Adrenal gland (tissue), 12 donors: Measurements from ENCODE around the gene TLCD3A. TPM values are rescaled to one million over a fixed set of nuclear protein-coding genes. Genes with fewer than 3 reads are reported as not detected.

Experiments used
- DNase-seq, 7 donors: peaks; one replicate each; pipeline ENCODE4 v3.0.0-alpha.2; 2019 to 2020
- H3K27ac ChIP-seq, 5 donors: fragments of 200-600 bp; sonication (generic) in 4 of 5; 1 replicate in 3 of 5; 2 replicates in 2 of 5; pipeline versions ENCODE4 v1.5.1 to v1.8.0; 2016 to 2020; ENCODE audit warnings: mild to moderate bottlenecking in 1 of 5
- H3K27me3 ChIP-seq: fragments of 200-600 bp; 2 replicates; pipeline ENCODE4 v1.8.0; 2021
- H3K36me3 ChIP-seq, 2 donors: fragments of 200-600 bp; replicated peaks in 1 of 2; 1 replicate in 1 of 2; 2 replicates in 1 of 2; pipeline versions ENCODE4 v1.5.1 to v1.8.0; 2018 to 2022
- H3K4me1 ChIP-seq, 2 donors: fragments of 200-600 bp; replicated peaks in 1 of 2; 1 replicate in 1 of 2; 2 replicates in 1 of 2; pipeline versions ENCODE4 v1.5.1 to v1.8.0; 2018 to 2021
- H3K4me3 ChIP-seq, 4 donors: fragments of 200-600 bp; sonication (generic) in 3 of 4; one replicate each; pipeline ENCODE4 v1.5.1; 2016 to 2018
- H3K9me3 ChIP-seq, 3 donors: fragments of 200-600 bp; sonication (generic) in 1 of 3; replicated peaks in 1 of 3; 1 replicate in 2 of 3; 2 replicates in 1 of 3; pipeline versions ENCODE4 v1.5.1 to v1.8.0; 2016 to 2021
- POLR2A ChIP-seq, 2 donors: fragments of 450-650 bp; IDR thresholded peaks; one replicate each; pipeline ENCODE4 v1.6.1; 2017; ENCODE audit warnings: antibody characterized with exemption in 2 of 2, mild to moderate bottlenecking in 2 of 2, moderate library complexity in 1 of 2
- WGBS, 4 donors: extraction: QIAGEN DNeasy Blood & Tissue Kit in 2 of 4; methylation state at CpG; one replicate each; pipeline versions ENCODE4 v1.1.5 to v1.1.7; 2013 to 2017; 5-methylcytosine and 5-hydroxymethylcytosine counted together
- intact Hi-C, 2 donors: fragments of 100-400 bp; cut with DNase I; formaldehyde crosslinking; loops; one replicate each; pipeline versions ENCODE4 v1.14.1 to v1.15.0; 2022 to 2023
- polyA plus RNA-seq, 3 donors: library from polyadenylated mRNA; stranded (reverse); fragments of 200-250 nt in 2 of 3; fragments of 350-450 nt in 1 of 3; fragmentation: Illumina TruSeq in 1 of 3; extraction: RNeasy Lipid Tissue Mini Kit (QIAGEN cat#74804) in 1 of 3; gene quantifications; one replicate each; pipeline ENCODE4 v1.2.3, GENCODE V29; 2013 to 2014
- total RNA-seq, 9 donors: library from RNA; depleted of rRNA in 4 of 9; stranded (reverse); fragments of >200 nt in 4 of 9; fragments of 120-200 nt in 1 of 9; fragmentation: NEBNext Ultra II Directional in 1 of 9; extraction: Animal tissue kit (Norgen Biotek cat#: 25700) in 1 of 9; gene quantifications; one replicate each; pipeline versions ENCODE4 v1.1.0 to v1.2.4, GENCODE V29; 2013 to 2023
- TF ChIP-seq, protein P1 (sequence below), 6 experiments: fragments of 450-650 bp in 4 of 6; fragments of 200-600 bp in 2 of 6; sonication (generic) in 1 of 6; IDR thresholded peaks; 1 replicate in 5 of 6; 2 replicates in 1 of 6; pipeline versions ENCODE4 v1.5.1 to v1.8.0; 2016 to 2021; ENCODE audit warnings: antibody characterized with exemption in 6 of 6, mild to moderate bottlenecking in 2 of 6, moderate library complexity in 1 of 6
- donor health status: healthy with polysubstance abuse.
- donor health status: Bipolar disorder and iron deficiency.
- donor health status: DM: yes; HTN: yes; CAD: no.
- donor health status: DM: no; HTN: no; CAD: no.
- donor health status: DM: no; HTN: no; CAD: no.
- donor health status: DM: yes; HTN: yes; CAD: no.

The TLCD3A gene
- total and polyA plus RNA-seq, 12 donors: 0.72 to 8.7 (median 4.2) TPM

DNA sequence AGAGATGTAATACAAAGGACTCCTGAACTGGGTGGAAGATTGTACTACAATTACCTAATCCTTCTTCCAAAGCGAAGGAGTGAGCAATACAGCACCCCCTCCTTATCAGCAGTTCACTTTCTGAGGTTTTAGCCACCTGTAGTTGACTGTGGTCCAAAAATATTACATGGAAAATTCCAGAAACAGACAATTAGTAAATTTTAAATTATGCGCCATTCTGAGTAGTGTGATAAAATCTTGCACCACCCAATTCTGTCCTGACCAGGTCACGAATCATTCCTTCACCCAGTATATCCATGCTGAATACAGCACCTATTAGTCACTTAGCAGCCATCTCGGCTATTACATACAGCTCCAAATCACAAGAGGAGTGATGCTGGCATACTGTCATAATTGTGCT is 41.0 kb upstream of the TLCD3A start:
- no peak overlapping the region for H3K4me3 ChIP-seq
- DNase-seq: no peak
- H3K36me3 ChIP-seq: peaks cover 0 to 32% of the 10 kb centered on the region in 2 donors
- no peaks in the 10 kb centered on the region for H3K27me3 ChIP-seq
- no peak overlapping the region for H3K27ac ChIP-seq
- H3K4me1 ChIP-seq: peaks cover 4 to 12% of the 10 kb centered on the region in 2 donors
- 86 to 94% (median 89%) methylated on average over 4 of the region's 4 CpGs for WGBS, 4 donors
- TF ChIP-seq, protein P1, sequence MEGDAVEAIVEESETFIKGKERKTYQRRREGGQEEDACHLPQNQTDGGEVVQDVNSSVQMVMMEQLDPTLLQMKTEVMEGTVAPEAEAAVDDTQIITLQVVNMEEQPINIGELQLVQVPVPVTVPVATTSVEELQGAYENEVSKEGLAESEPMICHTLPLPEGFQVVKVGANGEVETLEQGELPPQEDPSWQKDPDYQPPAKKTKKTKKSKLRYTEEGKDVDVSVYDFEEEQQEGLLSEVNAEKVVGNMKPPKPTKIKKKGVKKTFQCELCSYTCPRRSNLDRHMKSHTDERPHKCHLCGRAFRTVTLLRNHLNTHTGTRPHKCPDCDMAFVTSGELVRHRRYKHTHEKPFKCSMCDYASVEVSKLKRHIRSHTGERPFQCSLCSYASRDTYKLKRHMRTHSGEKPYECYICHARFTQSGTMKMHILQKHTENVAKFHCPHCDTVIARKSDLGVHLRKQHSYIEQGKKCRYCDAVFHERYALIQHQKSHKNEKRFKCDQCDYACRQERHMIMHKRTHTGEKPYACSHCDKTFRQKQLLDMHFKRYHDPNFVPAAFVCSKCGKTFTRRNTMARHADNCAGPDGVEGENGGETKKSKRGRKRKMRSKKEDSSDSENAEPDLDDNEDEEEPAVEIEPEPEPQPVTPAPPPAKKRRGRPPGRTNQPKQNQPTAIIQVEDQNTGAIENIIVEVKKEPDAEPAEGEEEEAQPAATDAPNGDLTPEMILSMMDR (IDR thresholded peaks at IDR 0.05): no peak
- TF ChIP-seq POLR2A (IDR thresholded peaks at IDR 0.05): no peak
- H3K9me3 ChIP-seq: no peaks in the 10 kb centered on the region
- intact Hi-C loops: loop anchor here in 1 of 2 donors (10.0 kb wide), 1 partner anchor 137 kb away; no protein-coding TSS in a partner anchor

DNA sequence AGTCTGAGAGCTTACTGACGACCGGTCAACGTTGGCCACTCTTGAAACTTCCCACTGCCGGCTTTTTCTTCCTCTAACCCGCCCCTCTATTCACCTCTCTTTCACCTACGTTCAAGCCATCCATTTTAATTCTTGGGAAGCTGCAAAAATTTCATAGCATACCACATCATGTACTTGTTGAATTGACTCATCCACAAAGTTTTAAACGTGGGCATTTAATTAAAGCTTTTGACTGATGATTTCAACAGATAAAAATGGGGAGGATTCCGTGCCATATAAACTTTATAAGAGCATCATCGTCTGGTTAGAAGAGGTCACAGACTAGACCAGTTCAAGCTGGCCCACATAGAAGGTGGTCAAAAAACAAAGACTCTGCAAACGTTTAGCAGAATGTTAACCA is 40.3 kb upstream of the TLCD3A start:
- H3K4me1 ChIP-seq: peaks cover 4 to 14% of the 10 kb centered on the region in 2 donors
- no peak overlapping the region for H3K27ac ChIP-seq
- TF ChIP-seq POLR2A (IDR thresholded peaks at IDR 0.05): no peak
- TF ChIP-seq, protein P1 (IDR thresholded peaks at IDR 0.05): no peak
- 84 to 91% (median 85%) methylated on average over 10 of the region's 10 CpGs for WGBS, 4 donors
- no peaks in the 10 kb centered on the region for H3K27me3 ChIP-seq
- intact Hi-C loops: loop anchor here in 1 of 2 donors (10.0 kb wide), 1 partner anchor 137 kb away; no protein-coding TSS in a partner anchor
- H3K4me3 ChIP-seq: no peak overlapping the region
- H3K36me3 ChIP-seq: peaks cover 0 to 36% of the 10 kb centered on the region in 2 donors
- no peak for DNase-seq
- H3K9me3 ChIP-seq: no peaks in the 10 kb centered on the region

DNA sequence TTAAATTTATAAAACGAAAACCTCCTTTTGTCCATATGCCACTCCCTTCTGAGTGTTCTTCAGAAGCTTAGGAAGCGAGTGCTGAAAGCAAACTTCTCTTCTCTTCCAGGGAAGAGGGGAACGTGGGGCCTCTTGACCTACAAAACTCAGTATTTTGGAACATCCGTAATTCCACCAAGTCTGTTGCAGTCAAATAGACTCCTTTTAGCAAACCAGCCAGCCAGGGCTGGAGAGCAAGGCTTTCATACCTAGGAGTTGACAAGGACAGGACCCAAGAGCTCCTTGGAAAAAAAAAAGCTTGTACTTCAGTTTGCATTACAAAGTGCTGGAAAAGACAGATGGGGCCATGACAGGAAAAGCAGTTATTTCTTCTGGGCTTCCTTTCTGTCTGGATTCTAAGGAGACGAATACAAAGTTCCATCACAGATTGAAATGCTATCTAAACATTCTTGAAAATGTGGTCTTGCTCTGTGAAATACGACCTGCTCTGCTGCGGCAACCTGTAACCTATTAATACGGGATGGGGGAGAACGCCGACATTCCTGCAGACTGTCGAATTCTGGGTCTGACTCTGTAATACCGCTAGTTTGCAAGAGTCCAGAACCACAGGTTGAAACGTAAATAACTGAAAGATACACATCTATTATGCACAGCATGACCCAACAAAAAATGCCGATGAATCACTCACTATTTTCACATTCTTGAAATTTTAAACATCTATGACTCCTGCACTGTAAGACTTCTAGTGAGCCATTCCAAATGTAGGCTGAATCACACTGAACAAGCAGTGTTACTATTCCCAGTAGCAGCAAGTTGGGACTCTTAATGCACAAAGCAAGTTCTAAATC is 38.4 kb upstream of the TLCD3A start:
- WGBS, 4 donors: 77 to 84% (median 82%) methylated on average over 14 of the region's 14 CpGs
- H3K27me3 ChIP-seq: no peaks in the 10 kb centered on the region
- H3K36me3 ChIP-seq: peaks cover 0 to 43% of the 10 kb centered on the region in 2 donors
- H3K9me3 ChIP-seq: no peaks in the 10 kb centered on the region
- H3K4me3 ChIP-seq: no peak overlapping the region
- intact Hi-C loops: loop anchor here in 1 of 2 donors (10.0 kb wide), 1 partner anchor 139 kb away; no protein-coding TSS in a partner anchor
- peak overlapping the region in 3 of 5 donors; percentile 24 to 43 (median 28) for H3K27ac ChIP-seq
- DNase-seq: no peak
- H3K4me1 ChIP-seq: peaks cover 4 to 14% of the 10 kb centered on the region in 2 donors
- TF ChIP-seq, protein P1 (IDR thresholded peaks at IDR 0.05): no peak
- peak in 1 of 2 donors; percentile 10 for TF ChIP-seq POLR2A (IDR thresholded peaks at IDR 0.05)

DNA sequence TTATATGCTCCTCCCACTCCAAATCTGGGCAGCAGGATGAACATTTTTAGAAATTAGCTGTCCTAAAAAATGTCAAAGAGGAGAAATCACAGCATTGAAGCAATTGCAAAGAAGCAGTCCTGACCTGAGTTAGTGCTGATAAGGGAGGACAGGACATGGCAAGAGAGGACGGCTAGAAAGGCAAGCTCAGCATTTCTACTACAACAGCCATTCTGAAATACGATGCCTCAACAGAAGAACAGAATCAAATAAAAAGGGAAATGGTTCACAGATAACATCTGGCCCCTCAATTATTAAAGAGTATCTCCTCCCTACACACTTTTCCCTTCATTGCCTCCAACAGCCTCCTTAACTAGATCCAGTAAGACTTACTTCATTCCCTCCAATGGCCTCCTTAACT is 36.0 kb upstream of the TLCD3A start:
- H3K27me3 ChIP-seq: no peaks in the 10 kb centered on the region
- no peaks in the 10 kb centered on the region for H3K9me3 ChIP-seq
- H3K36me3 ChIP-seq: peaks cover 0 to 34% of the 10 kb centered on the region in 2 donors
- 44 to 64% (median 61%) methylated on average over 2 of the region's 2 CpGs for WGBS, 4 donors
- intact Hi-C loops: loop anchor here (5.0 to 10.0 kb wide), 2 partner anchors 142 to 284 kb away; a partner anchor contains a TSS
- no peak overlapping the region for H3K4me3 ChIP-seq
- no peak for DNase-seq
- peaks cover 4 to 19% of the 10 kb centered on the region in 2 donors for H3K4me1 ChIP-seq
- TF ChIP-seq POLR2A (IDR thresholded peaks at IDR 0.05): no peak
- TF ChIP-seq, protein P1 (IDR thresholded peaks at IDR 0.05): no peak
- peak overlapping the region in 2 of 5 donors; percentile 27 to 59 for H3K27ac ChIP-seq
